Measurements from ENCODE around the gene IL3.

IL3 gene

GRCh38 chr5:132025403-132025971 lies 35.0 kb upstream of the IL3 start:
- TF ChIP-seq CREB1 (IDR thresholded peaks at IDR 0.05; ENCODE audit: low read depth): no peak
- no peak for TF ChIP-seq NFIC (IDR thresholded peaks at IDR 0.05)
- no peak for TF ChIP-seq EGR1 (IDR thresholded peaks at IDR 0.05)
- TF ChIP-seq TAF1 (IDR thresholded peaks at IDR 0.05; ENCODE audit: low read depth): no peak
- no peak for TF ChIP-seq RAD21 (IDR thresholded peaks at IDR 0.05; ENCODE audit: low read depth)
- TF ChIP-seq REST (IDR thresholded peaks at IDR 0.05; ENCODE audit: low read depth): no peak
- no peak for TF ChIP-seq MAX (IDR thresholded peaks at IDR 0.05)
- TF ChIP-seq YY1 (IDR thresholded peaks at IDR 0.05; ENCODE audit: low read depth): no peak
- no peak for TF ChIP-seq ZBTB7A (IDR thresholded peaks at IDR 0.05; ENCODE audit: low read depth)
- no peak for TF ChIP-seq TEAD4 (IDR thresholded peaks at IDR 0.05)
- TF ChIP-seq USF1 (IDR thresholded peaks at IDR 0.05): no peak
- TF ChIP-seq EP300 (IDR thresholded peaks at IDR 0.05; ENCODE audit: borderline replicate concordance): no peak
- TF ChIP-seq TCF12 (IDR thresholded peaks at IDR 0.05; ENCODE audit: low read depth): no peak
- TF ChIP-seq CEBPB (IDR thresholded peaks at IDR 0.05): no peak
- no peak for TF ChIP-seq FOXM1 (IDR thresholded peaks at IDR 0.05; ENCODE audit: borderline replicate concordance, low read depth)

- no peak for TF ChIP-seq NFIC (IDR thresholded peaks at IDR 0.05)
- no peak for TF ChIP-seq EP300 (IDR thresholded peaks at IDR 0.05; ENCODE audit: borderline replicate concordance)
- TF ChIP-seq EGR1 (IDR thresholded peaks at IDR 0.05): no peak
- no peak for TF ChIP-seq ZBTB7A (IDR thresholded peaks at IDR 0.05; ENCODE audit: low read depth)
Measured at GRCh38 chr5:132026516-132027008, 33.9 kb upstream of the IL3 start.

GRCh38 chr5:132027027-132027426 lies 33.4 kb upstream of the IL3 start:
- no peak for TF ChIP-seq CREB1 (IDR thresholded peaks at IDR 0.05; ENCODE audit: low read depth)
- no peak for TF ChIP-seq RAD21 (IDR thresholded peaks at IDR 0.05; ENCODE audit: low read depth)
- TF ChIP-seq FOXM1 (IDR thresholded peaks at IDR 0.05; ENCODE audit: borderline replicate concordance, low read depth): no peak
- TF ChIP-seq TEAD4 (IDR thresholded peaks at IDR 0.05): no peak
- TF ChIP-seq NFIC (IDR thresholded peaks at IDR 0.05): no peak
- no peak for TF ChIP-seq TCF12 (IDR thresholded peaks at IDR 0.05; ENCODE audit: low read depth)
- no peak for TF ChIP-seq REST (IDR thresholded peaks at IDR 0.05; ENCODE audit: low read depth)
- no peak for TF ChIP-seq ZBTB7A (IDR thresholded peaks at IDR 0.05; ENCODE audit: low read depth)

- TF ChIP-seq YY1 (IDR thresholded peaks at IDR 0.05; ENCODE audit: low read depth) (no peak), EGR1 (IDR thresholded peaks at IDR 0.05) (no peak), MAX (IDR thresholded peaks at IDR 0.05) (no peak), EP300 (IDR thresholded peaks at IDR 0.05; ENCODE audit: borderline replicate concordance) (no peak), FOXM1 (IDR thresholded peaks at IDR 0.05; ENCODE audit: borderline replicate concordance, low read depth) (no peak), TEAD4 (IDR thresholded peaks at IDR 0.05) (no peak), CREB1 (IDR thresholded peaks at IDR 0.05; ENCODE audit: low read depth) (no peak), USF1 (IDR thresholded peaks at IDR 0.05) (no peak), NFIC (IDR thresholded peaks at IDR 0.05) (no peak), TAF1 (IDR thresholded peaks at IDR 0.05; ENCODE audit: low read depth) (no peak), RAD21 (IDR thresholded peaks at IDR 0.05; ENCODE audit: low read depth) (no peak), ZBTB7A (IDR thresholded peaks at IDR 0.05; ENCODE audit: low read depth) (no peak), TCF12 (IDR thresholded peaks at IDR 0.05; ENCODE audit: low read depth) (no peak), REST (IDR thresholded peaks at IDR 0.05; ENCODE audit: low read depth) (no peak), CEBPB (IDR thresholded peaks at IDR 0.05) (no peak)
Measured at GRCh38 chr5:132029609-132030330, 30.7 kb upstream of the IL3 start.

All from Ishikawa (cell line).